Mesothelial cell of epicardium (in vitro differentiated cells): Measurements from ENCODE around the gene PHF13. TPM values are rescaled to one million over a fixed set of nuclear protein-coding genes. Genes with fewer than 3 reads are reported as not detected.

Experiments
- DNase-seq, 2 experiments: peaks; one replicate each; pipeline ENCODE4 v3.0.0; 2021; ENCODE audit warnings: low spot score in 2 of 2; ENCODE audit not compliant: unreplicated experiment in 2 of 2
- H3K27ac Mint-ChIP-seq: 2 replicates; pipeline ENCODE4 v1.8.0; 2021; ENCODE audit warnings: mixed read lengths
- H3K27me3 Mint-ChIP-seq: 2 replicates; pipeline ENCODE4 v1.8.0; 2021; ENCODE audit warnings: low read depth, mixed read lengths
- H3K36me3 Mint-ChIP-seq: 2 replicates; pipeline ENCODE4 v1.8.0; 2021; ENCODE audit warnings: mixed read lengths
- H3K4me1 Mint-ChIP-seq: 2 replicates; pipeline ENCODE4 v1.8.0; 2021; ENCODE audit warnings: mixed read lengths
- H3K4me3 Mint-ChIP-seq: 2 replicates; pipeline ENCODE4 v1.8.0; 2021; ENCODE audit warnings: mild to moderate bottlenecking, moderate library complexity, mixed read lengths
- H3K9me3 Mint-ChIP-seq: 2 replicates; pipeline ENCODE4 v1.8.0; 2021; ENCODE audit warnings: mixed read lengths
- CTCF ChIP-seq: fragments of 200-600 bp; sonication (generic); IDR thresholded peaks from one replicate; pipeline ENCODE4 v1.5.0; 2021; ENCODE audit warnings: antibody characterized with exemption; ENCODE audit not compliant: unreplicated experiment
- total RNA-seq: library from RNA; stranded (reverse); gene quantifications from 3 replicates; pipeline ENCODE4 v1.2.1, GENCODE V29; 2021

PHF13 gene
- total RNA-seq, 1 donor from 2014 or later, result 34.0 TPM

- peak in 1 of 2 experiments; percentile 61 for DNase-seq
- H3K27me3 Mint-ChIP-seq, result no peaks in the 10 kb centered on the region
- peak overlapping the region; percentile 98 for H3K27ac Mint-ChIP-seq
- H3K9me3 Mint-ChIP-seq, result no peaks in the 10 kb centered on the region
- H3K4me1 Mint-ChIP-seq, result peaks cover 32% of the 10 kb centered on the region
- peak overlapping the region; percentile 91 for H3K4me3 Mint-ChIP-seq
- no peaks in the 10 kb centered on the region for H3K36me3 Mint-ChIP-seq
- TF ChIP-seq CTCF, result no peak
Observed at GRCh38 chr1:6612641-6613360, 730 bp upstream of the PHF13 start.

- Mint-ChIP-seq H3K9me3 (no peaks in the 10 kb centered on the region), H3K27me3 (no peaks in the 10 kb centered on the region), H3K4me3 (peak overlapping the region; percentile 73), H3K4me1 (peaks cover 30% of the 10 kb centered on the region), H3K27ac (no peak overlapping the region), H3K36me3 (no peaks in the 10 kb centered on the region)
- peak; percentile 54 to 72 for DNase-seq
- no peak for TF ChIP-seq CTCF
Observed at GRCh38 chr1:6614019-6614928, 743 bp downstream of the PHF13 start.

DNA sequence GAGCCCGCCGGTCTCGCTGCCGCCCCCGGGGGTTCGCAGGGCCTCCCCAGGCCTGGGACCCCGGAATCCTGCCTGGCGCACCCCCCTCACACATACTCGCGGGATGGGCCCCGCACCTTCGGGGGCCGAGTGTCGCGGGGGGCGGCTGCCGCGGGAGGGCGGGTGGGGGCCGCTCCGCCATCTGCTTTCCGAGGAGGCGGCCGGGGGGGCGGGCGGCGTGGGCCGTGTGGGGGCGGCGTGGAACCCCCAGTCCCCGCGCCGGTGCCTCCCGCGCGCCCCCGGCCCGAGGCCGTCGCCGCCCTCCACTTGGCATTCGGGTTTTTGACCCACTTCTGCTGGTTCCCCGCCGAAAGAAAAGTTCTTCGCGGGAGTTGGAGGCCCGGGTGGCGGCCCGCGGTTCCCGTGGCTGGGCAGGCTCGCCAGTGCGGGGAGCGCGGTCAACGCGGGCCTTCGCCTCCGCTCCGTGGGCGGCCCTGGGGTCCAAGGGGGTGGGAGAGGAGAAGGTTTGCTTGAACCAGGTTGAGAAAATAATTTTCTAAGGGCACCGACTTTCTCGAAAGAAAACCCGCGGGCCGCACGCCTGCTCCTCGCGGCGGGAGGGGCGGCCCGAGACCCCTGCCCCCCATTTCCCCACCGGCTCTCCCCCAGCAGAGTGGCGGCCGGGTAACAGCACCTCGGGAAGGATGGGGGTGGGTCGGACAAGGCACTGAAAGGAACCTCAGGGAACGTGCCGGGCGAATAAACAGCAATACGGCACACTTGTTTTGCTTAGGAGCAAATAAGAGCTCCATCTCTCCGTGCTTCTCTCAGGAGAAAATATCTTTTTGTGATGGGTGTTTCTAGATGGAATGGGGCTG, 1.6 kb downstream of the PHF13 start:
- no peaks in the 10 kb centered on the region for H3K27me3 Mint-ChIP-seq
- peak in 1 of 2 experiments; percentile 60 for DNase-seq
- peaks cover 3% of the 10 kb centered on the region for H3K36me3 Mint-ChIP-seq
- no peak for TF ChIP-seq CTCF
- peak overlapping the region; percentile 85 for H3K27ac Mint-ChIP-seq
- H3K4me1 Mint-ChIP-seq, result peaks cover 24% of the 10 kb centered on the region
- peak overlapping the region; percentile 71 for H3K4me3 Mint-ChIP-seq
- H3K9me3 Mint-ChIP-seq, result no peaks in the 10 kb centered on the region

- H3K27me3 Mint-ChIP-seq, result no peaks in the 10 kb centered on the region
- H3K9me3 Mint-ChIP-seq, result no peaks in the 10 kb centered on the region
- H3K4me3 Mint-ChIP-seq, result no peak overlapping the region
- peaks cover 24% of the 10 kb centered on the region for H3K36me3 Mint-ChIP-seq
- no peak for TF ChIP-seq CTCF
- no peak for DNase-seq
- H3K27ac Mint-ChIP-seq, result no peak overlapping the region
- peaks cover 26% of the 10 kb centered on the region for H3K4me1 Mint-ChIP-seq
Observed at GRCh38 chr1:6619045-6619444, 5.5 kb downstream of the PHF13 start.
